GM12873 (cell line): ENCODE measurements around the gene PLA2G2A.

Source experiments
- CTCF ChIP-seq: IDR thresholded peaks from 2 replicates; pipeline ENCODE4 v1.5.1; 2012; ENCODE audit warnings: low read depth, mild to moderate bottlenecking, moderate library complexity, low read length, control low read depth; ENCODE audit not compliant: insufficient read depth; ENCODE audit errors: missing control alignments

Gene PLA2G2A

GRCh38 chr1:19979494-19979977 is at the start of gene PLA2G2A:
Gene PLA2G2A, minus strand, starts transcription at chr1:19979618. Its CDS starts 845 bp downstream, at chr1:19978773.
- TF ChIP-seq CTCF = no peak

- TF ChIP-seq CTCF = no peak
Measured at GRCh38 chr1:20028726-20029125, 49.3 kb upstream of the PLA2G2A start.

- TF ChIP-seq CTCF = no peak
Measured at GRCh38 chr1:20028125-20028524, 48.7 kb upstream of the PLA2G2A start.

- no peak for TF ChIP-seq CTCF
Measured at GRCh38 chr1:20017741-20018140, 38.3 kb upstream of the PLA2G2A start.

- TF ChIP-seq CTCF = no peak
Measured at GRCh38 chr1:20014153-20014552, 34.7 kb upstream of the PLA2G2A start.

GRCh38 chr1:20010016-20010415 is 30.6 kb upstream of the PLA2G2A start:
- TF ChIP-seq CTCF = no peak

GRCh38 chr1:20009212-20009611 is 29.8 kb upstream of the PLA2G2A start:
- no peak for TF ChIP-seq CTCF
